H1 (cell line): ENCODE results near the gene OR10A6. TPM values are rescaled to one million over a fixed set of nuclear protein-coding genes. Genes with fewer than 3 reads are reported as not detected.

Experiments used
- CTCF ChIA-PET: fragments of 300-600 bp; sonication (Branson Sonifier 250); formaldehyde crosslinking; loops from one replicate; lab custom pipeline; 2021; ENCODE audit not compliant: partially characterized antibody; lab: Charles Lee
- POLR2A ChIA-PET: fragments of 300-600 bp; sonication (Branson Sonifier 250); formaldehyde crosslinking; loops from one replicate; lab custom pipeline; 2021; ENCODE audit warnings: inconsistent platforms; ENCODE audit not compliant: partially characterized antibody; lab: Charles Lee
- DNase-seq, 2 experiments: peaks; one replicate each; pipeline versions ENCODE4 v3.0.0 to v3.0.0-alpha.2; 2010 to 2022; ENCODE audit warnings: low spot score in 2 of 2, low read depth in 1 of 2, mixed read lengths in 1 of 2
- FAIRE-seq: peaks from 2 replicates; lab custom pipeline; 2011; peaks lifted over from hg19 to GRCh38; lab: Jason Lieb, UNC
- H2AFZ ChIP-seq: 2 replicates; pipeline ENCODE4 v1.8.1; 2012; ENCODE audit warnings: low read length, inconsistent platforms
- H2AK5ac ChIP-seq: 2 replicates; pipeline ENCODE4 v1.6.1; 2013; ENCODE audit warnings: low read depth, low read length
- H2BK120ac ChIP-seq: replicated peaks from 2 replicates; pipeline ENCODE3; 2013; ENCODE audit warnings: low read depth, low read length, inconsistent platforms
- H2BK12ac ChIP-seq: 2 replicates; pipeline ENCODE4 v1.6.1; 2013; ENCODE audit warnings: low read depth, low read length
- H2BK15ac ChIP-seq: 2 replicates; pipeline ENCODE4 v1.6.1; 2013; ENCODE audit warnings: low read length
- H2BK20ac ChIP-seq: 2 replicates; pipeline ENCODE4 v1.6.1; 2013; ENCODE audit warnings: low read length
- H2BK5ac ChIP-seq: 2 replicates; pipeline ENCODE4 v1.6.1; 2013; ENCODE audit warnings: low read depth, low read length
- H3K14ac ChIP-seq: 2 replicates; pipeline ENCODE4 v1.6.1; 2013; ENCODE audit warnings: inconsistent platforms; ENCODE audit not compliant: insufficient read length
- H3K18ac ChIP-seq: 2 replicates; pipeline ENCODE4 v1.6.1; 2013; ENCODE audit warnings: low read length; ENCODE audit errors: extremely low read depth
- H3K23ac ChIP-seq: 2 replicates; pipeline ENCODE4 v1.6.1; 2013; ENCODE audit warnings: inconsistent platforms; ENCODE audit not compliant: insufficient read length
- H3K23me2 ChIP-seq: 2 replicates; pipeline ENCODE4 v1.6.1; 2013; ENCODE audit warnings: low read depth, low read length
- H3K27ac ChIP-seq: 2 replicates; pipeline ENCODE4 v1.6.1; 2011; ENCODE audit warnings: low read depth, low read length, inconsistent platforms
- H3K27me3 ChIP-seq, 4 experiments: replicated peaks in 1 of 4; 1 replicate in 1 of 4; 2 replicates in 3 of 4; pipeline versions ENCODE4 v1.6.1 to v1.8.1; 2011 to 2013; ENCODE audit warnings: low read length in 3 of 4, mild to moderate bottlenecking in 3 of 4, inconsistent platforms in 2 of 4, mixed read lengths in 2 of 4, moderate library complexity in 1 of 4; ENCODE audit not compliant: control insufficient read depth in 3 of 4, insufficient read depth in 3 of 4; ENCODE audit errors: extremely low read depth in 1 of 4
- H3K36me3 ChIP-seq, 4 experiments: 2 replicates each; pipeline versions ENCODE4 v1.6.1 to v1.8.1; 2011 to 2013; ENCODE audit warnings: mild to moderate bottlenecking in 4 of 4, low read length in 3 of 4, moderate library complexity in 2 of 4, control low read depth in 1 of 4, inconsistent platforms in 1 of 4; ENCODE audit not compliant: insufficient read depth in 4 of 4, control insufficient read depth in 2 of 4
- H3K4ac ChIP-seq: replicated peaks from 2 replicates; pipeline ENCODE3; 2013; ENCODE audit warnings: low read length, low read depth, mixed read lengths, inconsistent platforms; ENCODE audit not compliant: insufficient read length
- H3K4me1 ChIP-seq, 4 experiments: replicated peaks in 1 of 4; 1 replicate in 1 of 4; 2 replicates in 3 of 4; pipeline versions ENCODE4 v1.6.1 to v1.8.1; 2011 to 2013; ENCODE audit warnings: low read length in 3 of 4, inconsistent platforms in 2 of 4, mixed read lengths in 1 of 4; ENCODE audit not compliant: insufficient read depth in 4 of 4, control insufficient read depth in 3 of 4
- H3K4me2 ChIP-seq, 2 experiments: 2 replicates each; pipeline versions ENCODE4 v1.6.1 to v1.8.1; 2011 to 2013; ENCODE audit warnings: low read depth in 2 of 2, low read length in 2 of 2, control low read depth in 1 of 2, inconsistent platforms in 1 of 2, mild to moderate bottlenecking in 1 of 2; ENCODE audit not compliant: insufficient read depth in 1 of 2
- H3K4me3 ChIP-seq, 4 experiments: fragments of 200-600, 300-600 bp in 1 of 4; sonication (generic), shearing (Covaris generic), sonication (Bioruptor Twin) in 1 of 4; 2 replicates each; pipeline versions ENCODE4 v1.5.1 to v1.8.1; 2011 to 2016; ENCODE audit warnings: low read length in 4 of 4, low read depth in 3 of 4, control low read depth in 2 of 4, inconsistent platforms in 2 of 4, mild to moderate bottlenecking in 2 of 4, mixed read lengths in 1 of 4, moderate library complexity in 1 of 4; ENCODE audit not compliant: insufficient read depth in 2 of 4; ENCODE audit errors: extremely low read depth in 1 of 4
- H3K56ac ChIP-seq: replicated peaks from 2 replicates; pipeline ENCODE3; 2013; ENCODE audit warnings: low read depth, mild to moderate bottlenecking, mixed read lengths, low read length, inconsistent platforms; ENCODE audit not compliant: insufficient read length
- H3K79me1 ChIP-seq: 2 replicates; pipeline ENCODE4 v1.6.1; 2013; ENCODE audit warnings: low read depth, low read length, control low read depth
- H3K79me2 ChIP-seq, 2 experiments: 2 replicates each; pipeline versions ENCODE4 v1.6.1 to v1.8.1; 2012 to 2013; ENCODE audit warnings: low read length in 2 of 2, mild to moderate bottlenecking in 2 of 2, inconsistent platforms in 1 of 2; ENCODE audit not compliant: insufficient read depth in 2 of 2, control insufficient read depth in 1 of 2
- H3K9ac ChIP-seq, 4 experiments: replicated peaks in 1 of 4; 1 replicate in 1 of 4; 2 replicates in 3 of 4; pipeline versions ENCODE4 v1.6.1 to v1.8.1; 2011 to 2013; ENCODE audit warnings: low read depth in 3 of 4, low read length in 3 of 4, control low read depth in 2 of 4, mild to moderate bottlenecking in 2 of 4, moderate library complexity in 2 of 4, inconsistent platforms in 1 of 4; ENCODE audit errors: extremely low read depth in 1 of 4
- H3K9me3 ChIP-seq, 2 experiments: 2 replicates each; pipeline versions ENCODE4 v1.6.1 to v1.8.1; 2012 to 2013; ENCODE audit warnings: mild to moderate bottlenecking in 2 of 2, moderate library complexity in 2 of 2, control low read depth in 1 of 2, inconsistent platforms in 1 of 2, low read depth in 1 of 2, low read length in 1 of 2, mixed read lengths in 1 of 2; ENCODE audit not compliant: insufficient read depth in 2 of 2
- H4K20me1 ChIP-seq, 2 experiments: replicated peaks in 1 of 2; 2 replicates each; pipeline versions ENCODE3 to v1.8.1; 2011 to 2013; ENCODE audit warnings: inconsistent platforms in 2 of 2, low read length in 2 of 2, mild to moderate bottlenecking in 1 of 2; ENCODE audit not compliant: insufficient read depth in 2 of 2, control insufficient read depth in 1 of 2
- H4K5ac ChIP-seq: 2 replicates; pipeline ENCODE4 v1.6.1; 2013; ENCODE audit warnings: low read length, low read depth, mixed read lengths, inconsistent platforms; ENCODE audit not compliant: insufficient read length
- H4K8ac ChIP-seq: 2 replicates; pipeline ENCODE4 v1.8.0; 2013; ENCODE audit warnings: mild to moderate bottlenecking, moderate library complexity, low read length, inconsistent platforms; ENCODE audit not compliant: insufficient read depth; ENCODE audit errors: extremely low read depth
- H4K91ac ChIP-seq: replicated peaks from 2 replicates; pipeline ENCODE3; 2013; ENCODE audit warnings: low read length, mixed read lengths, inconsistent platforms; ENCODE audit not compliant: insufficient read length
- BACH1 ChIP-seq: IDR thresholded peaks from 2 replicates; pipeline ENCODE4 v1.6.1; 2012; ENCODE audit warnings: low read length, improper control_type of control experiment
- EGR1 ChIP-seq: IDR thresholded peaks from 2 replicates; pipeline ENCODE4 v1.6.1; 2011; ENCODE audit warnings: low read depth, low read length, borderline replicate concordance
- JUN ChIP-seq: IDR thresholded peaks from 2 replicates; pipeline ENCODE4 v1.6.1; 2011; ENCODE audit warnings: low read depth, mild to moderate bottlenecking, improper control_type of control experiment, low read length
- MAFK ChIP-seq: IDR thresholded peaks from 2 replicates; pipeline ENCODE4 v1.6.1; 2012; ENCODE audit warnings: low read depth, mild to moderate bottlenecking, improper control_type of control experiment, low read length
- NRF1 ChIP-seq: IDR thresholded peaks from 2 replicates; pipeline ENCODE4 v1.6.1; 2011; ENCODE audit warnings: mild to moderate bottlenecking, low read depth, low read length, improper control_type of control experiment
- PHF8 ChIP-seq: fragments of 200-600 bp; sonication (generic); conservative IDR thresholded peaks from 2 replicates; pipeline ENCODE4 v1.7.1; 2012; ENCODE audit warnings: low read depth, mild to moderate bottlenecking, inconsistent platforms, low read length, moderate library complexity
- WGBS, 2 experiments: shearing (Covaris generic) in 1 of 2; methylation state at CpG; one replicate each; pipeline versions ENCODE4 v1.1.6 to v1.1.7; 2013 to 2015; ENCODE audit warnings: low lambda C conversion rate in 2 of 2, mixed read lengths in 2 of 2, inconsistent platforms in 1 of 2, low coverage in 1 of 2, missing lambda C conversion rate in 1 of 2; ENCODE audit not compliant: insufficient replicate concordance in 2 of 2, insufficient coverage in 1 of 2, insufficient read length in 1 of 2; ENCODE audit errors: extremely low coverage in 1 of 2, missing lambda C conversion rate in 1 of 2; 5-methylcytosine and 5-hydroxymethylcytosine counted together
- polyA plus RNA-seq, 7 experiments: library from polyadenylated mRNA; depleted of rRNA in 3 of 7; stranded (reverse) in 5 of 7; unstranded in 2 of 7; fragments of >200 nt in 5 of 7; fragments of 200-250 nt in 2 of 7; gene quantifications; 1 replicate in 5 of 7; 2 replicates in 1 of 7; 4 replicates in 1 of 7; pipeline versions ENCODE4 v1.2.1 to v1.2.3, GENCODE V29; 2011 to 2013; ENCODE audit warnings: missing spikeins in 2 of 7, mixed read lengths in 2 of 7
- total RNA-seq: library from RNA; stranded (reverse); fragmentation: NEBNext Ultra II Directional; extraction: Animal tissue kit (Norgen Biotek cat#: 25700); gene quantifications from 2 replicates; pipeline ENCODE4 v1.2.1, GENCODE V29; 2021

The OR10A6 gene
- total and polyA plus RNA-seq, 2 of the 8 experiments (the other 6 are each of a cell fraction or from before 2014, with no cell fraction given) = not detected

GRCh38 chr11:7896009-7896785, 34.9 kb downstream of the OR10A6 start:
- ChIA-PET CTCF (interaction anchor here (0.6 to 8.0 kb wide), 10 partner anchors 8 to 206 kb away, joined by 3 to 106 read pairs (median 4); partner anchors contain the start of gene EIF3F), POLR2A (interaction anchor here (0.6 to 1.6 kb wide), 4 partner anchors 10 to 1388 kb away, joined by 3 to 6 read pairs (median 3); no protein-coding TSS in a partner anchor)
- Histone ChIP-seq H3K14ac (no peak overlapping the region), H2BK15ac (no peak overlapping the region), H3K23me2 (no peaks in the 10 kb centered on the region; the same call in 1 of the 2 replicates), H2BK20ac (no peak overlapping the region), H3K27ac (no peak overlapping the region), H2BK5ac (no peak overlapping the region), H3K79me1 (no peaks in the 10 kb centered on the region; the same call in 1 of the 2 replicates), H4K8ac (no peak overlapping the region), H3K4me2 (no peak overlapping the region), H3K4me1 (0 out of 7 replicates have a peak, but pooled peaks cover 0 to 2% (median 0%) of the 10 kb centered on the region in 4 experiments), H3K23ac (no peak overlapping the region), H3K4ac (no peak overlapping the region), H3K56ac (no peak overlapping the region), H3K36me3 (peaks cover 0 to 8% (median 2%) of the 10 kb centered on the region in 4 experiments; a peak in 2 of 8 replicates), H4K20me1 (no peaks in the 10 kb centered on the region), H4K5ac (no peak overlapping the region), H2AFZ (no peak overlapping the region), H3K27me3 (peaks cover 0 to 1% (median 0%) of the 10 kb centered on the region in 4 experiments; a peak in 2 of 7 replicates), H2BK12ac (no peak overlapping the region), H3K4me3 (no peak overlapping the region), H3K18ac (no peak overlapping the region), H3K9me3 (no peaks in the 10 kb centered on the region), H4K91ac (no peak overlapping the region), H2BK120ac (no peak overlapping the region), H3K9ac (no peak overlapping the region), H3K79me2 (no peaks in the 10 kb centered on the region), H2AK5ac (no peak overlapping the region)
- TF ChIP-seq PHF8 (no peak), BACH1 (no peak), EGR1 (no peak), MAFK (no peak), NRF1 (no peak), JUN (no peak)
- FAIRE-seq (no peak), DNase-seq (no peak)
- 79% methylated on average over 1 of the region's 1 CpG; no CpG with 5 or more reads in 1 of the 2 experiments for WGBS, 2 experiments
